GM10847 (cell line): ENCODE data around the gene EXOC4.

ENCODE experiments used
- POLR2A ChIP-seq: IDR thresholded peaks from 2 replicates; pipeline ENCODE4 v1.6.1; 2011; ENCODE audit not compliant: insufficient read length; ENCODE audit errors: extremely low read depth

EXOC4 gene

DNA sequence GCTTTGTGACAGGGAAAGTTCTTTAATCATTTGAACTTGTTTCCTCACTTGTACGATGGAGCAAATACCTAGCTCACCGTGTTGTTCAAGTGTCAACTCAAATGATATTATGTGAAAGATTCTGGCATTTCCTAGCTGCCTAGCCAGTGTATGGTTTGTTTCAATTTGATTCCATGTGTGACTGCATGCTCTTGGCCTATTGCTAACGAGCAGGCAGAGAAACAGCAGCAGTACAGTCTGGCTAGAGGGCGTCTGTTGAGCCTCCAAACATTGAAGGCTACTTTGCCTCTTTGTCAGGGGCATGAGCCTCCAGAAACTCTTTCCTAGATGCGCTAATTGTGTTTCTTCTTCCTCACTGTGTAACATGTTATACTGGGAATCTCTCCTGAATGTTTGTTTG lies 417.4 kb downstream of the EXOC4 start:
- TF ChIP-seq POLR2A = no peak

GRCh38 chr7:133672866-133673265 lies 420.0 kb downstream of the EXOC4 start:
- no peak for TF ChIP-seq POLR2A

- TF ChIP-seq POLR2A = no peak
These were observed 421.3 kb downstream of the EXOC4 start for GRCh38 chr7:133674079-133674763.

- no peak for TF ChIP-seq POLR2A
These were observed 422.8 kb downstream of the EXOC4 start for GRCh38 chr7:133675510-133676218.

GRCh38 chr7:133676805-133677370 lies 424.0 kb downstream of the EXOC4 start:
- TF ChIP-seq POLR2A = no peak

GRCh38 chr7:133678137-133678814 lies 425.4 kb downstream of the EXOC4 start:
- TF ChIP-seq POLR2A = no peak

DNA sequence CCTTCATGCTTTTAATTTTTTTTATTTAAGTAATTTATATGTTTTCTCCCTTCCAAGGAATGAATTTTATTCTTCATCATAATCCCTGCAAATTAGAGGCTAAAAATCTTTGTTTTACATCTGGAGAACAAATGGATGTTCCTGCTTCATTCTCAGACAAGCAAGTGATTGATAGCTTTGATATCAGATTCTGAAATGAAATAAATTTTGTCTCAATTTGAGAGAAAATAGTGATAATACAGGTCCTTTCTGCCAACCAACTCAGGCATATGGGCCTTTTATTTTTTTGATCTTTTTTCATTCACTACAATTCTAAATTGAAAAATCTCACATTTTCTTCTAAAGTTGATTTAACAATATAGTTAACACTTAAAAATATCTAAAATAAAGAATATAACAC lies 427.1 kb downstream of the EXOC4 start:
- no peak for TF ChIP-seq POLR2A

DNA sequence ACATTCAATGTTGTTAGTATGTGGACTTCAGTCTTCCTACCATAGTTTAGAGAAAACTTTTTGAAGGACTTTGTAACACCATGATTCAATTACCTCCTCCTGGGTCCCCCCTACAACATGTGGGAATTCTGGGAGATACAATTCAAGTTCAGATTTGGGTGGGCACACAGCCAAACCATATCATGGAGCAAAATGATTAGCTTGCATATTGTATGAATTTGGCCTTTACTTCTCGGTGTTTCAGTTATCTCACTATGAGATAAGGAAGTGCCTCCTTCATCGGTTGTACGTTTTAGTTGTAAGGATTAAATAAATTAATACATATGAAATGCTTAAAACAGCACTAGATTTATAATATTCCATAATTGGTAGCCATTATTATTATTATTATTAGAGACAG lies 428.7 kb downstream of the EXOC4 start:
- TF ChIP-seq POLR2A = no peak

DNA sequence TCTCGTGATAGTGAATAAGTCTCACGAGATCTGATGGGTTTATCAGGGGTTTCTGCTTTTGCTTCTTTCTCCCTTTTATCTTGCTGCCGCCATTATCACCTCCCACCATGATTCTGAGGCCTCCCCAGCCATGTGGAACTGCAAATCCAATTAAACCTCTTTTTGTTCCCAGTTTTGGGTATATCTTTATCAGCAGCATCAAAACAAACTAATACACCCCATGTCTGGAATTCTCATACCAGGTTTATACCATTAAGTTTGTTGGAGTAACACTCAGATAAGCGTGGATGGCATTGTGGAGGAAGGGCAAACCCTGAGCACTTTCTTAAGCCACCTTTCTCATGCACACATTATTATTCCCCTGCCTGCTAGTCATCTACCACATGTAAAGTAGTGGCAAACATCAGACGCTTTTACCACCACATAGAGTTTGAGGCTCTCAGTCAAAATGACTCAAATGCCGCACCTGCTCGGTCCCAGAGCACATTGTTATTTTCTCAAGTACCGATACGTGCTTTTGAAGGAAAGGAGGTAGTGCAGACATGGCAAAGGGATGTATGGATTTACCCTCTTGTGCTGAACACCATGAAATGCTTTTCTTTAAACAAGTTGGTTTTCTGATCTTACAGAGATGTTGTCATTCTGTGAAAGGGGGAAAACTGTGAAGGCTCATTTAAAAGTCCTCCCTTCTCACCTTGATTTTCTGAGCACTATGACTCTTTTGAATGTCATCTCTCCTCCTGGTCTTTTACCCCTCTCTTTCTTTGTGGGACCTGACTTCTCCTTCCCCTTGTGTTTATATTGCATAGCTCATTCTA lies 429.7 kb downstream of the EXOC4 start:
- no peak for TF ChIP-seq POLR2A

GRCh38 chr7:133683182-133683454 lies 430.2 kb downstream of the EXOC4 start:
- no peak for TF ChIP-seq POLR2A

DNA sequence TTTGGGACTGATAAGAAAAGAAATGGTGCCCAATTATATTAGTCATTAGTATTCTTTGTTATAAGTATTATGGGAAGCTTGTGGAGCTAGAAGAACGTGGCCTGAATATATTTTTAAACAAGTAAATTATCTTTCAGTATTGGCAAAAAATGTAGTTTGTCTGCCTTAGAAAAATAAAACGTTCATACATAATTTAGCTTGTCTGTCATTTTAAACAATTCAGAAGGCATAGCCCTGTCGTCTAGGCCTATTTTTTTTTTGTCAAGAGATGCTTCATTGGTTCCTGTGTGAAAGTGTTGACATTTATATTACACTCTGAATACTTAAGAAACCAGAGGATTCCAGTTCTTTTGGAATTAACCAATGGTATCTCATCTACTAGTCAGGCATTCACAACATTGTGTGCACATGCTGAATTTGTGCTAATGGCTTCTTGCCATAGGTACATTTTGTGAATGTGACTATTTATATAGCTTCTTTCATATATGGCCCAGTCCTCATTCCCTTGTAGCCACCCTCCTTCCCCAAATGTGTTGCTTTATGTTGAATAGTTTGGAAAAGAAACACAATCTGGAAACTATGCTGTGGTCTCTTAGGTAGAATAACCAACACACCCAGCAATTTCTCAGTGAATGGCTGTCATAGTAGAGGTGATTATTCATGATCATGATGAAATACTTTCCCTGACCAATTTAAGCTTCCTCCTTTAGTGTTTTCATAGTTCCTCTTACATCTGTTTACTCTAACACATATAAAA lies 435.8 kb downstream of the EXOC4 start:
- no peak for TF ChIP-seq POLR2A

GRCh38 chr7:133690740-133691139 lies 437.9 kb downstream of the EXOC4 start:
- TF ChIP-seq POLR2A = no peak

- TF ChIP-seq POLR2A = no peak
These were observed 439.1 kb downstream of the EXOC4 start for GRCh38 chr7:133691727-133692610.

DNA sequence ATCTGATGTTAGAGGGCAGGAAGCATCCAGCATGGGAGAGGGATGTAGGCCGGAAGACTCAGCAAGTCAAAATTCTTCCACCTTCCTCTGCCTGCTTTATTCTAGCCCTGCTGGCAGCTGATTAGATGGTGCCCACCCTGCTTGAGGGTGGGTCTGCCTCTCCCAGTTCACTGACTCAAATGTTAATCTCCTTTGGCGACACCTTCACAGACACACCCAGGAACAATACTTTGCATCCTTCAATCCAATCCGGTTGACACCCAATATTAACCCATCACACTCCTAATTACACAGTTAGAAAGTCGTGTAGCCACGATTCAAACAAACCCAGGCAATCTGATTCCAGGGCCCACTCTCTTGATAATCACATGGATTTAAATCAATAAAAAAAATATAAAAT lies 440.4 kb downstream of the EXOC4 start:
- TF ChIP-seq POLR2A = no peak

GRCh38 chr7:133696056-133696455 lies 443.2 kb downstream of the EXOC4 start:
- TF ChIP-seq POLR2A = no peak
